Ishikawa (cell line): ENCODE results near the gene IL37.
A peak's percentile ranks its signal among the peaks of the same experiment; 100 is the strongest.

Experiments used
- CEBPB ChIP-seq: IDR thresholded peaks from 2 replicates; pipeline ENCODE4 v1.6.1; 2012
- CREB1 ChIP-seq: IDR thresholded peaks from 2 replicates; pipeline ENCODE4 v1.6.1; 2012; ENCODE audit warnings: low read depth
- EGR1 ChIP-seq: IDR thresholded peaks from 2 replicates; pipeline ENCODE4 v1.6.1; 2012
- EP300 ChIP-seq: IDR thresholded peaks from 2 replicates; pipeline ENCODE4 v1.6.1; 2012; ENCODE audit warnings: borderline replicate concordance
- FOXM1 ChIP-seq: IDR thresholded peaks from 2 replicates; pipeline ENCODE4 v1.6.1; 2012; ENCODE audit warnings: low read depth, borderline replicate concordance
- MAX ChIP-seq: IDR thresholded peaks from 2 replicates; pipeline ENCODE4 v1.6.1; 2012
- NFIC ChIP-seq: IDR thresholded peaks from 2 replicates; pipeline ENCODE4 v1.6.1; 2012
- RAD21 ChIP-seq: IDR thresholded peaks from 2 replicates; pipeline ENCODE4 v1.6.1; 2012; ENCODE audit warnings: low read depth
- REST ChIP-seq: IDR thresholded peaks from 2 replicates; pipeline ENCODE4 v1.6.1; 2012; ENCODE audit warnings: low read depth, mild to moderate bottlenecking
- TAF1 ChIP-seq: IDR thresholded peaks from 2 replicates; pipeline ENCODE4 v1.6.1; 2012; ENCODE audit warnings: low read depth, mild to moderate bottlenecking
- TCF12 ChIP-seq: IDR thresholded peaks from 2 replicates; pipeline ENCODE4 v1.6.1; 2012; ENCODE audit warnings: low read depth
- TEAD4 ChIP-seq: IDR thresholded peaks from 2 replicates; pipeline ENCODE4 v1.6.1; 2012
- USF1 ChIP-seq: IDR thresholded peaks from 2 replicates; pipeline ENCODE4 v1.6.1; 2012
- YY1 ChIP-seq: IDR thresholded peaks from 2 replicates; pipeline ENCODE4 v1.6.1; 2012; ENCODE audit warnings: low read depth
- ZBTB7A ChIP-seq: IDR thresholded peaks from 2 replicates; pipeline ENCODE4 v1.6.1; 2012; ENCODE audit warnings: low read depth

The IL37 gene

GRCh38 chr2:112885506-112885902 is 25.5 kb upstream of the IL37 start:
- TF ChIP-seq USF1: no peak
- TF ChIP-seq FOXM1: no peak
- TF ChIP-seq CEBPB: no peak
- TF ChIP-seq EP300: no peak
- no peak for TF ChIP-seq NFIC
- TF ChIP-seq ZBTB7A: no peak
- TF ChIP-seq RAD21: no peak
- TF ChIP-seq REST: no peak
- TF ChIP-seq YY1: no peak
- no peak for TF ChIP-seq TEAD4
- no peak for TF ChIP-seq CREB1
- TF ChIP-seq TCF12: no peak
- no peak for TF ChIP-seq MAX

- TF ChIP-seq CEBPB (no peak), TAF1 (no peak), NFIC (no peak), TEAD4 (no peak), CREB1 (no peak), USF1 (no peak), EP300 (no peak), ZBTB7A (no peak)
Measured at GRCh38 chr2:112886291-112886690, 24.7 kb upstream of the IL37 start.

- TF ChIP-seq EGR1 (no peak), NFIC (no peak), YY1 (no peak), EP300 (no peak), TCF12 (no peak), USF1 (no peak), CREB1 (no peak), REST (no peak), ZBTB7A (no peak), RAD21 (no peak), MAX (no peak), TEAD4 (no peak), TAF1 (no peak), CEBPB (no peak), FOXM1 (no peak)
Measured at GRCh38 chr2:112887964-112888749, 22.8 kb upstream of the IL37 start.

- TF ChIP-seq EGR1 (no peak), FOXM1 (no peak), NFIC (no peak), MAX (no peak), ZBTB7A (no peak), TEAD4 (no peak), YY1 (no peak), RAD21 (no peak), TAF1 (no peak), EP300 (no peak), CREB1 (no peak)
Measured at GRCh38 chr2:112889976-112890375, 21.0 kb upstream of the IL37 start.

GRCh38 chr2:112891385-112891831 is 19.6 kb upstream of the IL37 start:
- no peak for TF ChIP-seq CEBPB
- TF ChIP-seq CREB1: no peak
- no peak for TF ChIP-seq FOXM1
- TF ChIP-seq ZBTB7A: no peak
- TF ChIP-seq TAF1: no peak
- 0 out of 2 replicates have a peak, but pooled peaks have one; percentile 22 for TF ChIP-seq TCF12
- no peak for TF ChIP-seq YY1
- TF ChIP-seq NFIC: peak; percentile 66
- no peak for TF ChIP-seq USF1
- TF ChIP-seq MAX: no peak
